Activated CD8-positive, alpha-beta memory T cell treated with anti-CD3 and anti-CD28 coated beads for 24 hours (primary cell): Measurements from ENCODE around the gene PNCK.
"Not testable (repeated sequence)": the region's sequence is repeated elsewhere in the genome, so short reads cannot be mapped to it uniquely, and the experiment has no call there.

Experiments used
- DNase-seq: peaks from one replicate; pipeline ENCODE4 v3.0.0-alpha.2; 2020

The PNCK gene

DNA sequence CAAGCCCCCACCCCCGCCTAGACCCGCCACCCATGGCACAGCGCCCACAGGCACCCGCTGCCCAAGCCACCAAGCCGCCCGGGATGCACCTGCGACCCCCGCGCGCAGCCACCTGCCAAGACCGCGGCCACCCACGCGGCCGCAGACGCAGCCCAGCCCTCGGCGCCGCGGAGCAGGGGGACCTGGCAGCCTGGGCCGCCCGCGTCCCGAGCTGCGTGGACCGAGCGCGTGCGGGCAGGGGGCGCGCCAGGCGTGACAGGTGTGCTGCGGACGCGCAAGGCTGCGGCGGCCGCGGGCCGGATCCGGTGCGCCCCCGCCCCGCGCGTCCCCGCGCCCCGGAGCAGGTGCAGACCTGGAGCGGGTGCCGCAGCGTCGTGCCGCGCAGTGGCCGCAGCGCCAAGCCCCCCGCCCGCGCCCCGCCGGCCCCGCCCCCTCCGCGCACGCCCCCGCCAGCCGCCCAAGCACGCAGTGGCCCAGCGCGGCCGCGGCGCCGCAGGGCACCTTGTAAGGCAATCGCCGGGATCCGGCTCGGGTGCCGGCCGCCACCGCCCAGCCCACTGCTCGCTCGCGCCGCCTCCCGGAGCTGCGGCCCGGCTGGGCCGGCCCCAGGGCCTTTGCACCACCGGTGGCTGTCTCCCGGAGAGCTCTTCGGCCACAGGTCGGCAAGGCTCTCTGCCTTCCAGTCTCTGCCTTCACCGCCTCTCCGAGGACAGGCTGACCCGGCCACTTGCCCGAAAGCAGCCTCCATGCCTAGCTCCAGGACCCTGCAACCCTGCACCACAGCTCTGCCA is at the start of gene PNCK:
Gene PNCK (minus strand): TSS at position 386 of the 791 bp plus-strand sequence. CDS start 737 bp downstream, outside the sequence.
- no peak for DNase-seq

DNA sequence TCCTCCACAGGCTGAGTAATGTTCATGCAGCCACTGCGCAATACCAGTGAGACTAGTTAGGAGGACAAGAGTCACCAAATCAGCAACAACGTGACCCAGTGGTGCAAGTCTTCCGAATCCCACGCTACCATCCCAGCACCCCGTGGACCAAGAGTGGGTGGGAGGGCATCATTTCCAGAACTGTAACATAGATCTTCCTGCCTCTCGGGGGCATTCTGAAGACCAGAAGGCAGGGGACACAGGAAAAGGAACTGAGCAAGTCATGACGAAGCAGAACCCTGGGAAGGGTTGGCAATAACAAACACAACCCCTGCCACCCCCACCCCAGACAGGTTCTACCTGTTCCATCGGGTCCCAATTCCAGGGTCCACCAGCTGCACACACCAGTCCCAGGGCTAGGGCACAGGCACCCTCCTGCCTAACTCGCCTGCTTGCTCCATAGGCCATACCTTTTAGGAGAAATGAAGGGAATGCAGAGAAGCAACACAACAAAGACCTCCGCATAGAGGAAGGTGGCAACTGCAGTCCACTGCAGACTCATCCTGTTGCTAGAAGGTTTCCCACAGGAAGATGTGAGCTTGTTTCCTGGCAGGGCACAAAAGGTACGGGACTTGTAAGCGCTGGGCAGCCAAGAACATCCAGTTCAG is 49.2 kb upstream of the PNCK start:
- no peak for DNase-seq

DNA sequence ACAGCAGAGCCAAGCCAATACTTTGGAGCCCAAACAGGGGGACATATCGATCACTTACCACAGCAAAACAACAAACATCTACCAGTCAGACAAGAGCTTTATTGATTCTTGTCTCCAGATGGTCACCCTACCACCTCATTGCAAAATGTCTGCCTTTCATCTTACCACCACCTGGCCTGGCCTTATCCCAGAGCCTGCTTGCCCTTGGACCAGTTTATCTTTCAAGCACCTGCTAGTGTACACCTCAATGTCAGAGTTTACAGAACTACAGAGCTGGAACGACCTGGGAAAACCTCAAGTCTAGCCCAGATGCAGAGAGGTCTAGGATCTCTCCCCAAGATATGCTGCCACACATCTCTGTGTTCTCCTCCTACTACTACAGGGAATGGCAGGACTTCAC is 46.1 kb upstream of the PNCK start:
- DNase-seq: no peak

DNA sequence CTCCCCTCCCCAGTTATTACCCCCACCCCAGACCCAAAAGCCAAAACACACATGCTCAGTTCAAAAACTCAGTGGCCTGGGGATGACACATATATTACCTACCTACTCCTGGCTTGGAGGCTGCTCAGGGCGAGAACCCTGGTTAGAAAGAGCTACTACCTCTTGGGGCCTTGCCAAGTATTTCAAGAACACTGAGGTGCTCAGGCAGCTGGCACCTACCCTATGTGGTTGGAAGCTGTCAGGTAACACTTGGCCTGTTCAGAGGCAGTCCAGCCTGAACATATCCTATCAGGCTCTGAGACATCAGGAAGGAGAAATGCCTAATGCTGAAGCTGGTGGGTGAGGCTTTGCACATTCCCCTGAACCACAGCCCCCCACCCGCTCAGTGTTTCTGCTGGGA is 45.6 kb upstream of the PNCK start:
- no peak for DNase-seq

DNA sequence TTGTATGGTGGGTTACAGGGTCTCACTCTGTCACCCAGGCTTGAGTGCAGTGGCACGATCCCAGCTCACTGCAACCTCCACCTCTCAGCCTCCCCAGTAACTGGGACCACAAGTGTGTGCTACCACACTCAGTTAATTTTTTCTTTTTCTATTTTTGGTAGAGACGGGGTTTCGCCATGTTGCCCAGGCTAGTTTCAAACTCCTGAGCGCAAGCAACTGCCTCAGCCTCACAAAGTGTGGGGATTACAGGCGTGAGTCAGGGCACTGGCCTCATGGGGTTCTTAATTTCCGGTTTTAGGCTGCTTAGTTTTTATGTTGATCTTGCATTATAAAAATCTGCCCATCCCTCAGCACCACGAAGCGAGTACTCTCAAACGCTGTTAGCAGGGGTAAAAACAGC is 43.8 kb upstream of the PNCK start:
- DNase-seq: no peak

DNA sequence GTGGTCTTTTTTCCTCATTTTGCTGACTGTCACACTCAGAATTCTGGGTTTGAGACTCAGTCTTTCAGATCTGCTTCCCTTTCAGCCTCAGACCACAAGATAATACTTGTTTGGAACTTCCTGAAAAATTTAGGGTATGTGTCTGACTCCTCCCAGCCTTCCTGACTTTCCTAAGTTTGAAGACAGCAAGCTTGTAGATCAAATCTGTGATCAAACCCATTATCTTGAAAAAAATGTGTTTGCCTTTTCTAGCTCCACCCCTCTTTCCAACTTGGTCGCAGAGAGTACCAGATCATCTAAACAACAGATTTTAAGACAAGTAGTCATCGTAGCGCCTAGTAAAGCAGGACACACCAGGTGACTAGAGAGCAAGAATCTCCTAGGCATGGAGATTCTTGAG is 40.6 kb upstream of the PNCK start:
- DNase-seq: no peak

DNA sequence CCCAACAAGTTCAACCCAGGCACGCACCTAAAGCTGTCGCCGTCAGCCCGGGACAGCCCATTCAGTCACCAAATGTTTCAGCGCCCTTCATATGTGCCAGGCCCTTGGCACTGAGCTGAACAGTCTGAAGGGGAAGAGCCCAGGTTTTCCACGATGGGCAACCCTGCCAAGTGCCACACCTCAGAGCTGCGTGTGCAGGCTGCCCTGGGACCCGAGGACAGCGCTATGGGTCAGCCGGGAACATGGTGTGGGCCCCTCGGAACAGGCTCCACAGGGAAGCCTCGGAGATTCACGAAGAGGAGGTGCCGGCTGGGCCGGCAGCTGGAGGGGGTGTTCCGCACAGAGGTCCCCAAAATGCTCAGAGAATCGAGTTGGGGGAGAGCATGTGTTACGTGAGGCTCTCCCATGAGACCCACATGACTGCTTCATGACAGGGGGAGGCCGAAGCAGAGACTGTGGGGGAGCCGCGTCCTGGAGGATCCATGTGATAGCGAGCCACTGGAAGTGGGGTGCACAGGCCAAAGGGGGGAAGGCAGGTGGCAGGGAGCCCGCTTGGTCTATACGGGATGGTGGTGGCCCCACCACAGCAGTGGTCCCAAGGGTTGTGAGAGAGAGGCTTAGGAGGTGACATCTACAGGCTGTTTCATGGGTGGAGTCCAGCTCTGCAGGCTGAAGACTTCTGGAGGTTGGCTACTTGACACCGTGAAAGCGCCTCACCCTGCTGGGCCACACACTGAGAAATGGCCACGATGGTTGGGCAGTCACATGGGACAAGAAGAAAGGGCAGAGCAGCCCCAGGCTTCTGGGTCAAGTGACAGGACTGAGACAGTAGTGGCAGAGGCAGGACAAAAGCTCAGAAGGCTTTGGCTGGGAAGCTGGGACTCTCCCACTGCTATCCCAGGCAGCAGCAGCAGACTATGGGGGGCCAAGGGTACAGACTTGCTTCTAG is 36.4 kb upstream of the PNCK start:
- no peak for DNase-seq

DNA sequence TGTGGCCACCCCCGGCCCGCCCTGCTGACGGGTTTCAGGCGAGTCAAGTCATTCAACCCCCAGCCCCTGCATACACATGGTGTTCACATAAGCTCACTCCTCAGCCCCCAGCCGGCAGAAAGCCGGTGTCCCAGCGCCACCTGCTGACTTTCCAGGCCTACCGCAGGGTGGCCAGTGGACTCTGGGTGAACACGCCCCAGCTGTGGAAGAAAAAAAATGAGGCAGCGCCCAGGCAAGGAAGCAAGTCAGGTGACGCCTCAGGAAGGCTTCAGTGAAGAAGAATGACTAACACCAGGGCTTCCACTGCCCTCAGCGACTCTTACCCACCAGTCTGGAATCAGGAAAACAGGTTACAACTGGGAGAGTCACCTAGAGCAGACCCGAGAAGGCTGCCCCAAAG is 34.8 kb upstream of the PNCK start:
- no peak for DNase-seq

DNA sequence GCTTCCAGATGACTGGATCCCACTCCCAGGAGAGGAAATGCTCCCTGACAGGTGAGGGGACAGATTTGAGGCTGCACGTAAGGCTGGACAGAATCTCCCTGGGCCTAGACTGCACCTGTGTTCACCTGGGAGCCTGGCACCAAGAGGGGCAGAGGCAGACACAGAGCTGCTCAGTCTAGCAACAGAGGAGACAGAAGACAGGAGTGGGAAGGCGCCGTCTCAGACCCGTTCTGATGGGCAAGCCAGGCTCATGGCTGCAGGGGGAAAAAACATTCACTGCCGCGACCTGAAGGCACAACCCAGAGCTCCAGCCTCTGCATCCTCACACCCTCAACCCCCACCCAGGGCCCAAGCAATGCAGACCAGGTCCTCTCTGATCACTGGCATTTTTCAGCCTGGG is 33.8 kb upstream of the PNCK start:
- no peak for DNase-seq

DNA sequence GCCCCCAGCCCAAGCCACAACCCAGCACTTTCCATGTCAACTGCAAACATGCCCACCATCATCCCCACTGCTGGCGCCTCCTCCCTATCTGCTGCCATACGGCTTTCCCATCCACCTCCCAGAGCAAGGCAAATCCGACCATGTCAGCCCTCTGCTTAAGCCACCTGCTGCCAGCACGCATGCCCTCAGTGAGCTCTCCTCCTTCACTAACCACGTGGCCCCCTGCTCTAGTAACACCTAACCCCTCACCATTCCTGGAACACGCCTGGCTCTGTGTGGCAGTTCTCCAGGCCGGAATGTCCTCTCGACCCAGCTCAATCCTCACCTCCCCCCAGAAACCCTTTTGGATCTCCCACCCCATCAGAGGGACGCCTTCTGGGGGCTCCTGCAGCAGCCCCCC is 33.2 kb upstream of the PNCK start:
- DNase-seq: no peak

DNA sequence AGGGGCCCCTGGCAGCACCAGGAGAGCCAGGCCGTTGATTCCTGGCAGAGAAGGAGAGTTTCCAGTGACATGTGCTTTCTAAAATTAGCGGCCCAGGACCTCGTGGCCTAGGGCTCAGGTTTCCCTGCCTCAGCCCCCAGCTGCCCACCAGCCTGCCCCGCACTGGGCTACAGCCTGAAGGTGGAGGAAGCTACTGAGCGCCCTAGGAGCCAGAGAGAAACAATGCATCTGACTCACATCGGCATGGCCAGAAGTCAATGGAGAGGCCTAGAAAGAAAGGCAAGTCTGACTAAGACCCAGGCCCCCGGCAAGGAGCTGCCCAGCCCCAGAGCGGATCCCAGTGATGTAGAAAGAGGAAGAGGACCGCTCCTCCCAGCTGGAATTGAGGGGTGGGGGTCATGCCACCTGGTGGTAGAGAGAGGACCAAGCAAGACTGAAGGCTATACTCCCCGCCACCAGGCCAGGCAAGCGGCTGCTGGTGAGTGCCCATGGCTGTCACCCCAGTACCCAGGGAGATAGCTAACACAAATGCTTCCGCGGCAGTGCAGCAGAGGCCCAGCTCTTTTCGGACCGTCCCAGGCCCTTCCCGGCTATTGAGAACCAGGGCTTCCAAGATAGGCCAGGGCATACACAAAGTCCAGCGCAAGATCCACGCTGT is 31.9 kb upstream of the PNCK start:
- not testable (repeated sequence) for DNase-seq

DNA sequence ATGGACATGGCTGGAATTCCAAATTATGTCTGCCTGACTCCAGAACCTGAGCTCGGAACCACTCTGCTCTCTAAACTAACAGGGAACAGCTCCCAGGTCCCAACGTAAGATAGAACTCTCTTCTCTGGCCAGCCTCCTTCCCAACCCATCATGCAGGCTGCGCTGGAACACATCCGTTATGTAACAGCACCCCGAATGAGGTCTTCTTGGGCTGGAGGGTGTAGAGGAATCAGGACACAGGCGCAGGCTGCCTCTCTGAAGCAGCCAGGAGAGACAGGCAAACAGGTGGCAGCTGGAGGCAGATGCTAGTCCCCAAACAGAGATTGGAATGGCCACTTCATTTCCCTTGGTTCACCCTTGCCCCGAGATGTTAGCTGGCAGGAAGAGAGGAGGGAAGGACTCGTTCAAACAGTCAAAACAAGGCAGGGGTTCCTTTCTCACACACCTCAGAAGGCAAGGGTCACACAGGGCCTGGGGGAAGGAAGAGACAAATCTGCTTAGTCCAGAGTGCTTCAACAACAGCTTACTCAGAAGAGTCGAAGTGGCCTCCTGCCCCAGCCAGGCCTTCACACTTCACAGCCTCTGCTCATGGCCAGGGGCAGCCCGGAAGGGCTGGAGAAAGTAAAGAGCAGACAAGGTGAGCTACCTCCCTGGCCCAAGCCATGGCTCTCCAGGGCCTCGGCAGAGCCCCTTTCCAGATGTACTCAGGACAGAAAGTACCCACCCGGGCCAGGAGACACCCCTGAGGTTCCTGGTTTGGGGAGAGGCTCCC is 31.2 kb upstream of the PNCK start:
- not testable (repeated sequence) for DNase-seq

DNA sequence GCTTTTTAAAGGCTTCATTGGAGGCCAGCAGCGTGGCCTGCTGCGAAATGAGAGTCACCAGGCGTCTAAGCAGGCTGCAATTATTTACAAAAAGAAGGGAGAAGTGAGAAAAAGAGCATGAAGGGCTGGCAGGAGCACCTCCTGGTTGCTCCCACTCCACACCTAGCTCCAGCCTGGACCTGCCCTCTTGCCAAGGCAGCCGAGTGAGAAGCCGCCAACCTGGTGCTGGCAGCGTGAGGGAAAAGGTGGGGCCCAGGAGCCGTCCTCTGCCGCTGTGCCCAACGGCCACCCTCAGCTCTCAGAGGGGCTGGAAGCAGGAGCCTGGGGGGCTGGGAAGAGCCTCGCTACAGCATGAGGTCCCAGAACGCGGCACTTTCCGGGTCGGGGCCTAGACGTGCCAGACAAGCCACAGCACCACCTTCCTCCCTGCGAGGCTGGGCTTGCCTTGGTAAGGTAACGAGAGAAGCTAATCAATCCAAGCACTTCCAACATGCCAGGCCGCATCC is 30.5 kb upstream of the PNCK start:
- DNase-seq: no peak

DNA sequence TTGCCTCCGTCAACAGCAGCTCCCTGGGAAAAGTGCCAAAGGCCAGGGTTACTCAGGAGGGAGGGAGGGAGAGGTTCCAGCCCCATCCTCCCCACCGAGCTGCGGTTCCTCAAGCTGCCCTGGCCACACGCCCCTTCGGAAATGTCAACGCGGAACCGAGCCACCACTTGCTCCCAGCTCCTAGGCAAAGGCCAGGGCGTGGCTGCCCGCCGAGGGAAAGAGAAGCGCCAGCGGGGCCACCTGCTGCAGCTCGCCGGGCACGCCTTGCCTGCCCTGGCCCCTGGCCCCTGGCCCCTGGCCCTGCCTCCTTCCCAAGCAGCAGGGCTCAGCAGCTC is 29.4 kb upstream of the PNCK start:
- DNase-seq: no peak

DNA sequence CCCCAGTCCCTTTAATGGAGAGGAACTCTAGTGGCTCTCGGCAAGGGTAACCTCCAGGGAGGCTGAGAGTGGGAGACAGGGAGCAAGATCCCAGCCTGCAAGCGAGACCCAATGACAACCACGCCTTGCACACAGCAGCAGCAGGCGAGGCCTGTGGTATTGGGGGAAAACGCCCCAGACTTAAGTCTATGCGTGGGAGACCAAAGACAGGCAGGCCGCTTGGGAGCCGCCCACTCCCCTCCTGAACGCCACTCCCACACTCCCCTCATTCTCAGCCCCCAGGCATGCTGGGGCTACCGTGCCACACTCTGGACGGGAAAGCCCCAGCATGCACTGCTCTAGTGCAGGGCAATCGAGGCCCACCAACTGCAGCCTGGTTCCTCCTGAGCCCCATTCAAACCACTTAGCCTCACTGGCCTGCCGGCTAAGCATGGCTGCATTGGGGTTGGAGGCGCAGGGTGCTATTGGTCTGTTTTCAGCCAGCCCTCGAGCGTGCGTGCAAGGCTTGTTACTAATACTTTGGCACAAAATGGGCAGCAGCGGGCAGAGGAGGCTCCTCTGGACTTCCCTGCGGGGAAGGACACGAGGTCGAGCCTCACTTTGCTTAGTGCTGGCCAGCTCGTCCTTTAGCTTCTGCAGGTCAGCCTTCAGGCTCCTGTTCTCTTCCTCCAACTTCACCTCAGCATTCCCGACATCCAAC is 28.9 kb upstream of the PNCK start:
- DNase-seq: no peak

DNA sequence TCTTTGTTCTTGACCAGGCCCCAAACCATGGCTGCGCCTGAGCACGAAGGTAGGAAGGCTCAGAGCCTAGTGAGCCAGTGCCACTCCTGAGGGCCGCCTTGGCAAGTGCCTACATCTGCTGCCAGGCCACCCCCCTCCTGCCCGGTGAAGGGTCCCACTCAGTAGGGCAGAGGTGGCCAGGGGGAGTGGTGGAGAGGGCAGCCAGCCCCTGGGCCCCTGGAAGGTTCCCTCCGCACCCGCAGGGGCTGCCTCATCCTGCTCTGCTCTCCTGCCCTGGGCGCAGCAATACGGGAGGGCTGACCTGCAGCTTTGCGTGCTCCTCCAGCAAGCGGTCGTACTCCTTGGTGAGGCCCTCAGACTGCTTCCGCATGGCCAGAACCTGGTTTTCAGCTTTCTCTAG is 28.1 kb upstream of the PNCK start:
- no peak for DNase-seq

DNA sequence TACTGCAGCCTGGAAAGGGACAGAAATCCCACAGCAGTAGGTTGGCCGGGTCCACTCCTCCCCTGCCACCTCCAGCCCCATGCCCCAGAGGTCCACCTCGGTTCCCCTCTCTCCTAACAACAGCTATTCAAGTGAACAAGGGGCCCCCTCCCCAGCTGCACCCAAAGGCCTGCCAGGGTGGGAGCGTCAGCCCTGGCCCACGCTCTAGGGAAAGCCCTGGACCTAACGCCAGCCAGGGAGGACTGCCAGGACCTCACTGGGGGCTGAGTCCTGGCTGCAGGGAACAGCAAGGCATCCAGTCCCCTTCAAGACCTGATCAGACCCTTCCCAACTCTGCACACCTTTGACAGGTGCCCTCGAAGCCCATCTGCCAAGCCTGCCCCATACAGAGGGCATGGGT is 27.4 kb upstream of the PNCK start:
- no peak for DNase-seq

DNA sequence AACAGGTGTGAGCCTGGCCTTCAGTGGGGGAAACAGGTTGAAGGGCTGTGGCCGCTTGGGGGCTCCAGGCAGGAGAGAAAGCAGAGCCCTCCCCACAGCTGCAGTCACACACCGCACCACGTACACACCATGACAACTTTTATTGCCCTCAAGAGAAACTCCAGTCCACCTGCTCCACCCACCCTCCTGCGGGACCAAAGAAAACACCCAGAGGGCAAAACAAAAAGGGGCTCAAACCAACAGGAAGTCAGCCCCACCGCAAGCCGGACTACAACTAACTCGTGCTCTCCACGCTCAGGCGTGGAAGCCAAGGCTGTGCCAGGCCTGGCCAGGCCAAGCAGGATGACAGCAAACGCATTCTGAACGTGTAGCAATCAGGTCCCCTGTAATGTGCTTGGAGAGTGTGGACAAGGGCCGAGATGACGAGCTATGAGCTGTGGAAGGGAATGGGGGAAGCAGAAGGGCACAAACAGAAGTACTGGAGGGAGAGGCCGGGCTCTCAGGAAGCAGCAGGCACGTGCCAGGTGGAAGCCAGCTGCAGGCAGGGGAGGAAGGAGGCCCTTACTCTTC is 26.8 kb upstream of the PNCK start:
- DNase-seq: no peak

DNA sequence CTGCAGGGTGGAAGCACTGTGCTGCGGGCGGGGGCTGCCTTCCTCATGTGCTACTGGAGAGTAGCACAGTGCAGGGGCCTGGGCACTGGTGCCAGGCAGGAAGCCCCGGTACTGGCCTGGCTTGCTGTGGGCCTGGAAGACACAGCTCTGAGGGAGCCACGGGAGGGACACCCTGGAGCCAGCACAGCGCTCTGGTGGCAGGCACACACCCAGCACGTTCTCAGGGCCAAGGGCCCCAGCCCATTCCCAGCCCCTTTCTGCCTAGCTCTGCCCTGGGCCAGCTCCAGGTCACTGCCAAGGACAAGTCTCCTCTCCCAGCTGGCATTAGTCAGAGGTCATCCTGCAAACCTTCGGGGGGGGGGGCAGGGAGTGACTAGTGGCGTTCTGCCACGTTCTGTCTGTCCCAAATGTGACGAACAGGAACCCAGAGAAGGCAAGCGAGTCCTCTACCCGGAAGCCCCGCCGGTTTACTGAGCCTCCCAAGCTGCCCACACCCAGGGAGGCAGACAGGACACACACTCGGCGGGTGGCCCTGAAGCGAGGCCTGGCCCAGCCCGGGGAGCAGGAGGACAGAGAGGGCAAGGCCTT is 26.3 kb upstream of the PNCK start:
- DNase-seq: not testable (repeated sequence)

DNA sequence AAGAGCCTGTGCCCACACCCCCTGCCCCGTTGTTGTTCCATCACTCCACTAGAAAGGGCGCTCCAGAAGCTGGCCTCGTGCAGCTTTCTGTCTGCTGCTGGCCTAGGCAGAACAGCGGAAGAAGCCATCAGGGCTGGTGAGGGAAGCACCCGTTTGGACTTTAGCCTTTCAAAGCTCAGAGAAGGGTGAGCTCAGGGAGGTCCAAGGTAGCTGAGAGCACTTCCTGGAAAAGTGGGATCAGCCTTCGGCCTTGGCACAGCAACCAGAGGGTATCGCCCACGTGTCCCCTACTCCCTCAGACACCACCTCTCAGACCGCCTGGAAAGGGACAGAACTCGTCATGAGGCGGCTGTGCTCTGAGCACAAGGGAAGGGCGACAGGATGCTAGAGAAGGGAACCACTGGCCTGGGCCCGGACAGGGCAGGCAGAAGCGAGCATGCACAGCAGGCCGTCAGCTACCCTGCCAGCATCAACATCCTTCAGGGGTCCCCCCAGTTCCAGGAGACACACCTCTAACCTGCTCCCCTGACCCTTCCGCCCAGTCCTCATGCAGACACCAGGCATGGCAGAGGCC is 25.7 kb upstream of the PNCK start:
- not testable (repeated sequence) for DNase-seq
